Ectodermal cell (in vitro differentiated cells): ENCODE data around the gene TSPOAP1.

Source experiments
- H3K27ac ChIP-seq: 2 replicates; pipeline ENCODE4 v1.7.0; 2013; ENCODE audit warnings: mild to moderate bottlenecking, low read depth, low read length; ENCODE audit not compliant: insufficient read depth, poor library complexity, severe bottlenecking
- H3K27me3 ChIP-seq: 2 replicates; pipeline ENCODE4 v1.7.0; 2013; ENCODE audit warnings: mild to moderate bottlenecking, low read length; ENCODE audit not compliant: insufficient read depth, control insufficient read depth, poor library complexity, severe bottlenecking
- H3K36me3 ChIP-seq: one replicate; pipeline ENCODE4 v1.7.0; 2013; ENCODE audit warnings: low read length; ENCODE audit not compliant: control insufficient read depth, insufficient read depth
- H3K4me1 ChIP-seq: one replicate; pipeline ENCODE4 v1.7.0; 2013; ENCODE audit warnings: low read length; ENCODE audit not compliant: control insufficient read depth, insufficient read depth
- H3K4me3 ChIP-seq: 2 replicates; pipeline ENCODE4 v1.7.0; 2013; ENCODE audit warnings: low read depth, low read length, control low read depth; ENCODE audit not compliant: insufficient read depth
- H3K9me3 ChIP-seq: 2 replicates; pipeline ENCODE4 v1.7.0; 2013; ENCODE audit warnings: mild to moderate bottlenecking, low read length, moderate library complexity; ENCODE audit not compliant: control insufficient read depth
- WGBS, 2 experiments: methylation state at CpG; one replicate each; pipeline ENCODE4 v1.1.7; 2013; ENCODE audit warnings: missing lambda C conversion rate in 2 of 2; 5-methylcytosine and 5-hydroxymethylcytosine counted together

Gene TSPOAP1

DNA sequence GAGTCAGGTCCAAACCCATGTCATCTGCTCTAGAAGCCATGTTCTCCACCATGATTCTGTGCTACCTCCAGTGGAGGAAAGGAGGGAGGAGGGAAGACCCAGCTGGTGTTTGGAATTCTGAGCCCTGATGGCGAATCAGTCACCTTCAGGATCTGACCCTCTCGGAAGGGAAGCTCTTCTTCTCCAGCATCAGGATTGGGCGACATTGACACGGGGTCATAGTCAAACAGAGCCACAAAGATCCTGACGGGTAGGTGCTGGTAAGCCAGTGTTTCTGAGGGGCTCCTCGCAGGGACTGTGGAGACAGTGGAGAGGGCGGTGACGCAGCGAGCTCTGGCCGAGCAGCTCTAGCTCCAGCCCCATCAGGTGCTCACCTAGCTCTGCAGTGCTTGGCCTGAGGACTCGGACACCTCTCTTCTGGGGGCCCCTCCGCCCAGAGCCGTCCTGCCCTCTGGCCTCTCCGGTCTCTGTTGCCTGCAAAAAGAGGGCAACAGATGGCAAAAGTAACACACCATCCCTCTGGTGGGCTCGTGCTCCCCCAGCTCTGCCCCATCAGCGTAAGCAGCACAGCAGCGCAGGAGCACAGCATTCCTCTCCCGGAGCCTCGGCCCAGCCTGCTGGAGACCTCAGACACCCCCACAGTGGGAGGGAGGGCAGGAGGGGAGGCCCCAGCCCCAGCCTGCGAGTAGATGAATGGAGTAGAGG lies 21.0 kb downstream of the TSPOAP1 start:
- Histone ChIP-seq H3K27me3 (no peaks in the 10 kb centered on the region), H3K4me3 (no peak overlapping the region), H3K36me3 (no peaks in the 10 kb centered on the region), H3K27ac (no peak overlapping the region), H3K4me1 (peaks cover 8% of the 10 kb centered on the region), H3K9me3 (no peaks in the 10 kb centered on the region)
- WGBS, 2 experiments = 89 to 92% methylated on average over 20 of the region's 20 CpGs

DNA sequence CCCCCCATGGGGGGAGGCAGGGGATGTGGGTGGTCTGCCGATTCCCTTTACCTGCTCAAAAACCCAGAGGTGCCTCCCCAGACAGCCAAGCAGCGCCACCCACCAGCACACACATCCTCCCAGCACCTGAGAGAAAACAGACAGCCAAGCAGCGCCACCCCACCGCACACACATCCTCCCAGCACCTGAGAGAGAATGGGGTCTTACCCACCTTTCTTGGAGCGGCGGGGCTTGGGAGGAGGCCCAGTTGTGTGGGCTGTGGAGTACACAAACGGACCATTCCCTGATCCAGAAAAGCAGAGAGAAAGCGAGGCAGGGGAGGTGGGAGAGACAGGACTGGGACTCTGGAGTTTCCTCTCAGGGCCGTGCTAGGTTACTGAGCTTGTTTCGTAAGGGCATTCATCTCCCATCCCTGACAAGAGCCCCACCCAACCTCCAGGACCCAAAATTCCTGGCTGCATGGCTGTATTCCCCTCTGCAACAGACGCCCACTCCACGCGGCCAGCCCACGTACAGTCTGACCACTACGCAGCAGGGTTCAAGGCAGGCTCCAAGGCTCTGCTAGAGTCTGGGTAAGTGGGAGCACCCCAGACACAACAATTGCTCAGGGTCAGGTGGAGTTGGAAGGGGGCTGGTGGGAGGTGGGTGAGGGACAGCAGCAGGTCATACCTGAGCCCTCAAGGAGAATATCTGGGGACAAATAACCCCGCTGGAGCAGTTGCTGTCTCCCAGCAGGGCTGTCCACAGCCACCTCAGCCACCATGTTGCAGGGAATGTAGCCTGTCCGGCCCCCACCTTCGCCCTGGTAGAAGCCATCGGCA lies 22.3 kb downstream of the TSPOAP1 start:
- Histone ChIP-seq H3K36me3 (no peaks in the 10 kb centered on the region), H3K9me3 (no peaks in the 10 kb centered on the region), H3K27ac (no peak overlapping the region), H3K27me3 (no peaks in the 10 kb centered on the region), H3K4me1 (peaks cover 8% of the 10 kb centered on the region), H3K4me3 (no peak overlapping the region)
- 92 to 94% methylated on average over 19 of the region's 19 CpGs for WGBS, 2 experiments

DNA sequence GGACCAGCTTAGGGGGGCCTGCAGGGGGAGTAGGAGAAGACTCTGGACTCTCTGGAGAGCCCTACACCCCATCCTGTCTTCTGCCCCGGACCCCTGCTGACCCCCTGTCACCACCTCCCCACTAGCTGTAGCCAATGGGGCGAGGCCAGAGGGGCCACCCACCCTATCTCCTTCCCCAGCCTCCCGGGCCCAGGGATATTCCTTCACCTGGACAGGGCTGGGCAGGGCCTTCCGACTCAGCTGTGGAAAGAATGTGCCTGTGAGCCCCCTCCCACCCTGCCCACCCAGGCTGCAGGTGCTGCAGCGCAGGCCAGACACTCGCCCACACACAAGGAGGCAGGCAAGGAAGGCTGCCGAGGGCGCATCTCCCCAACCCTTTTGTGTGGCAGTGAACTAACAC lies 23.0 kb downstream of the TSPOAP1 start:
- no peak overlapping the region for H3K4me3 ChIP-seq
- H3K9me3 ChIP-seq = no peaks in the 10 kb centered on the region
- WGBS, 2 experiments = 90 to 93% methylated on average over 8 of the region's 8 CpGs
- H3K36me3 ChIP-seq = no peaks in the 10 kb centered on the region
- peaks cover 10% of the 10 kb centered on the region for H3K4me1 ChIP-seq
- H3K27ac ChIP-seq = no peak overlapping the region
- no peaks in the 10 kb centered on the region for H3K27me3 ChIP-seq

DNA sequence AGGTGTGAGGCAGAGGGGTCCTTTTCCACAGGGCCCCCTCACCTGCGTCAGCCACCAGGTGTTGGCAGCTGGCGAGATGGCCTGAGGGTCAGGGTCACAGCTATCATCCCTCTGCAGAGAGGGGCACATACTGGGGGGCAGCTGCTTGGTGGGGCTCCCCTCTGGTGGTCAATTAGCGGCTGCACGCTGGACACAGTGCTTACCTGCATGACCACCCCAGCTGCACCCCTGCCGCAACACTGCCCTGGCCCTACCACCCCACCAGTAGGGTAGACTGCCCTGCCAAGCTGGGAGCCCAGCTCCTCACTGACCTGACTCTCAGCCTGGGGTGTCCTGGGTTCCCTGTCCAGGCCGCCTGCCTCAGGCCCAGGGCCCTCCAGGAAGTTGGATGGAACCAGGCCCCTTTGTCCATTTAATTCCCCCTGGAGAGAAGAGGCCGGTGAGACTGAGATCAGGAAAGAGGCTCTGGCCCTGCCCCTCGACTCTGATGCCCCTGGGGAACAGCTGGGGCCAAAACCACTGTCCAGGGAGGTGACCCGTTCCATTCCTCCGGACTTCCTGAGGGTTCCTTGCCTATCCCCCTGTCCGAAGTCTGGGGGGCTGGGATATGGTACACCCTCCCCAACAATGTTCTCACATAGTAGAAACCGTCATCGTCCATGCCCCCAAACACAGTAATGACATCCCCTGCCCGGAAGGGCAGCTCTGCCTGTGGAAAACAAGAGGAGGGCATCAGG lies 23.7 kb downstream of the TSPOAP1 start:
- Histone ChIP-seq H3K27ac (no peak overlapping the region), H3K4me1 (peaks cover 10% of the 10 kb centered on the region), H3K36me3 (no peaks in the 10 kb centered on the region), H3K9me3 (no peaks in the 10 kb centered on the region), H3K4me3 (no peak overlapping the region), H3K27me3 (no peaks in the 10 kb centered on the region)
- 94 to 96% methylated on average over 14 of the region's 14 CpGs for WGBS, 2 experiments

DNA sequence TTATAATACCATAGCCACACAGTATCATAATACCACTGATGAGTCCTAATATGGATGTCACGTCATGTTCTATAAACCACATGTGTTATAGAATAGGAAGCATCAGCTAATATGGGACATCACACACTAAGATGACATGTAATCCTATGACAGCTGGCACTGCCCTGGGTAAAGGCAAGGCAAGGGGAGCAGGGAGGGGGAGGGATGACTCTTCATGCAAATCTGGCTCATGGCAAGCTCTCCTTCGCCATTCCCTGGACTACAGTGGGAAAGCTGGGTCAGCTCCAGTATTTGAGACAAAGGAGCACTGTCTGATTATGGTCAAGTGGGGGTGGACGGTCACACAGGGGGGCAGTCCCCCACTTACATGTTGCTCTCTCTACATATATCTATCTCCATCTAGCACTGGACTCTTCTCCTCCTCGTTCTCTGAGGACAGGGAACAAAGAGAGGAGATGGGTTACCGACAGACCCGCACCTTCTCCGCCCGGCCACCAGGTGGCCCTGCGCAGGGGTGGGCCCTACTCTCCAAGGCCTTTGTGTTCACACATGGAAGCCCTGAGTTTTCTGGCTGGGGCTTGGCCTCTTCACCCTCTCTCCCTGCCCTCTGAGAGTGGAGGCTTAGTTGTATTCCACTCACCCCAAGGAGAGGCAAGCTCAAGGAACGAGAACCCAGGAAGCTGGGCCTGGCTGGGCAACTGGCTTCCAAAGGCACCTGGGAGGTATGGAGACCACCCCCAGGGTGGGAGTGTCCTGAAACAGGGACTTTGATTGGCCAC lies 24.4 kb downstream of the TSPOAP1 start:
- Histone ChIP-seq H3K4me3 (no peak overlapping the region), H3K36me3 (no peaks in the 10 kb centered on the region), H3K27me3 (no peaks in the 10 kb centered on the region), H3K4me1 (peaks cover 6% of the 10 kb centered on the region), H3K9me3 (no peaks in the 10 kb centered on the region), H3K27ac (no peak overlapping the region)
- WGBS, 2 experiments = 53 to 55% methylated on average over 10 of the region's 10 CpGs

DNA sequence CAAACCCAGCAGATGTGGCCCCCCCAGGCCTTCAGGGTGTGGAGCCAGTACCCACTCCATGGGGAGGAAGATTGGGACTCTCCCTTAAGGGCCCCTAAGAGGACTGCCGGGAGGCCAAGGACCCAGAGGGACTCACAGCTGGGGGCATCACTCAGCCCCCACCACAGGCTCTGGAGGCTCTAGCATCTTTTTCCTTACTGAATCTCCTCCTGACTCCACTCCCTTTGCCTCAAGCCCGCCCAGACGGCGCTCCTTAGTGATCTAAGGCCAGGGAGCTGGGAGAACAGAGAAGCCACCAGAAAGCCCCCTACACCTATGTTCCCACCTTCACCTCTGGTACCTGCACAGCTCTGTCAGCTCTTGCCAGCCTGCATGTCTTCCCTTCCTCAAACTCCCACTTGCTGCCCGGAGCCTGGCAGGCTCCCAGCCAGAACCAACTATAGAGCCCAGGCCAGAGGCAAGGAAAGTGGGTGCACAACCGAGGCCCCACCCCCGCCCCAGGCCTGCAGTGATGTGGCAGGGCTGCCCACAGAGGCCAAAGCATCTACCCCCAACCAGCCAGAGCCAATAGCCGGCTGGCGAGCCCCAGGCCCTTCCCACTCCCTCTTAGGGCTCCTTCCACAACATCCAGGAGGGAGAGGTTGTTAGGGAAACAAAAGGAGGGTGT lies 25.5 kb downstream of the TSPOAP1 start:
- peaks cover 4% of the 10 kb centered on the region for H3K4me1 ChIP-seq
- H3K9me3 ChIP-seq = no peaks in the 10 kb centered on the region
- H3K36me3 ChIP-seq = no peaks in the 10 kb centered on the region
- no peak overlapping the region for H3K27ac ChIP-seq
- H3K27me3 ChIP-seq = no peaks in the 10 kb centered on the region
- no peak overlapping the region for H3K4me3 ChIP-seq
- 82 to 84% methylated on average over 7 to 9 of the region's 9 CpGs for WGBS, 2 experiments

DNA sequence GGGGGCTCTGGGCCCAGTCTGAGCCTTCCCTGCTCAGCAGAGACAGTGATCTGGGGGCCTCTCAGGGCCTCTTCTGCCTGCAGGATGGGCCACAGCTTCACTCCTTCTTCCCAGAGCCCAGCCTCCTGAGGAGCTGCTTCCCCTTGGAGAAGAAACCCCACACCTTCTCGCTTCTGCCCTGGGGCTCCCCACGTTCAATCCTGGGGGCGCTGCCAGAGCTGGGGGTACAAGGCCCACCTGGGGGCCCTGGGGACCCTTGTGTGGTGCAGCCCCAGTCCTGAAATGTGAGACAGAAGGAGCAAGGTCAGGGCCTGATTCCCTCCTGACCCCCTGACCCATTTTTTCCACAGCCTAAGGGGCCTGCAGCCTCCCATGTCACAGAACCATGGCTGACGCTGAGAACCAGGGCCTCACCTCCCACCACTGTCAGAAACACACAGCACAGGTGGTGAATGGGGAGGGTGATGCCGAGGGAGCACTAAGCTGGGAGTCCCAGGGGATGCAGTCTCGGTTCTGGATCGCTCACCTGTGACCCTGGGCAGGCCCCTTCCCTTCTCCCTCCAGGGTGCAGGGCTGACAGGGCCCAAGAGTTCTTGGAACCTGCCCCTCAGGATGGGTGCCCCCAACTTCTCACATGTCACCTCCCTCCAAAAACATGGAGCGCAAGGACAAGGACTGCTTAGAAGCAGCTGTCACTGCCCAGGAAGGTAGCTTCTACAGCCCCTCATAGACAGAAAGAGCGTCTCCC lies 26.2 kb downstream of the TSPOAP1 start:
- H3K4me1 ChIP-seq = peaks cover 4% of the 10 kb centered on the region
- WGBS, 2 experiments = 86 to 91% methylated on average over 9 of the region's 9 CpGs
- no peaks in the 10 kb centered on the region for H3K9me3 ChIP-seq
- no peaks in the 10 kb centered on the region for H3K27me3 ChIP-seq
- H3K4me3 ChIP-seq = no peak overlapping the region
- H3K27ac ChIP-seq = no peak overlapping the region
- no peaks in the 10 kb centered on the region for H3K36me3 ChIP-seq

DNA sequence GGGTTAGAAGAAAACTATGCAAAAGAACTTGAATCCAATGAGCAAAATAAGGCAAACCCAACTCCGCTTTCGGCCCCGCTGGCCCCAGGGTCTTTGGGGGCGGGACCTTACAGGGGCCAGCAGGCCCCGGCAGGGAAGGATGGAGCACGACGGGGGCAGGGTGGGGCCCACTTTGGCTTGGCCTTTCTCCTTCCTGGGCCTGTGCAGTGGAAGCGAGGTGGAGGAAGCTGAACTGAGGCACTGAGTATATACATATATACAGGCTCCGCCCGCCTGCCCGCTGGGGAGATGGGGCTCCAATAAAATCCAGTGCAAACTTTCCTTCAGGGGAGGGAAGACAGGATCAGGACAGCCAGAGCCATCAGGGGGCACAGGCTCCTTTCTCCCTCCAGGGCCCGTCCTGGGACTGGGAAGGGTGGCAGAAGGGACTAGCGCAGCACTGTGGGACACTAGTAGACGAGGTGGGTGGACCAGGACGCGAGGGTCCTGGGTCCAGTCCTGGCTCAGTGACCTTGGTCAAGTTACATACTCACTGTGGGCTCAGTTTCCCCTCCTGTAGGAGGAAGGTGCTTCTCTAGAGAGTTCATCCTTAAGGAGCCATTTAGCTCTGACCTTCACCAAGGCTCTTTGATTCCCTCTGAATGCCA lies 27.0 kb downstream of the TSPOAP1 start:
- Histone ChIP-seq H3K36me3 (no peaks in the 10 kb centered on the region), H3K27me3 (no peaks in the 10 kb centered on the region), H3K4me3 (no peak overlapping the region), H3K27ac (no peak overlapping the region), H3K9me3 (no peaks in the 10 kb centered on the region), H3K4me1 (peaks cover 4% of the 10 kb centered on the region)
- WGBS, 2 experiments = 84% methylated on average over 15 to 16 of the region's 16 CpGs

DNA sequence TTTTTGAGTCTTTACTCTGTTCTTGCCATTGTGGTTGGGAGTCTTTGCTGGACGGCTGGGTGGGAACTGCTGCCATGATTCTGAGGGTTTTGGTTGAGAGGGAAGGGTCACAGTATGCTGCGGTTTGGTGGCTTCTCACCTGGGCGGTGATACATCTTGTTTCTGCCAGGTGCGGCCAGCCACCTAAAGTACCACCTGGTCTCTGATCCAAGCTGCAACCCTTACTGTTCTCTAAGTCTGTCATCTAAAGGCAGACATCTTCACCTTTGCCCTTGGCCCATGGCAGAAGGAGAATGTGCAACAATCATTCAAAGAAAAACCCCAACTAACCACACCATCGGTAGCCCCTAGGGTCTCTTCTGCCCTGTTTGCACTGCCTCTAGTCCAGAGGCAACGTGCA lies 28.3 kb downstream of the TSPOAP1 start:
- WGBS, 2 experiments = 90 to 92% methylated on average over 6 of the region's 6 CpGs
- no peaks in the 10 kb centered on the region for H3K36me3 ChIP-seq
- no peak overlapping the region for H3K27ac ChIP-seq
- H3K4me3 ChIP-seq = no peak overlapping the region
- no peaks in the 10 kb centered on the region for H3K27me3 ChIP-seq
- no peaks in the 10 kb centered on the region for H3K9me3 ChIP-seq
- H3K4me1 ChIP-seq = peaks cover 4% of the 10 kb centered on the region
